Upper lobe of left lung (tissue), 6 donors: ENCODE results near the gene CLSTN2. TPM values are rescaled to one million over a fixed set of nuclear protein-coding genes. Genes with fewer than 3 reads are reported as not detected.

Experiments used
- ATAC-seq, 2 donors: fragments of 200-7000 bp; cut with Tn5 transposase; one replicate each; pipeline ENCODE4 v1.9.1; 2022; ENCODE audit warnings: mild to moderate bottlenecking in 2 of 2, moderate library complexity in 2 of 2; ENCODE audit not compliant: low FRiP score in 2 of 2
- DNase-seq, 2 donors: peaks; one replicate each; pipeline ENCODE4 v3.0.0-alpha.2; 2019 to 2020
- H3K27ac ChIP-seq, 4 donors: fragments of 200-600 bp; sonication (generic); one replicate each; pipeline ENCODE4 v1.5.1; 2016 to 2019
- H3K27me3 ChIP-seq, 4 donors: fragments of 200-600 bp; sonication (generic); one replicate each; pipeline ENCODE4 v1.5.1; 2017 to 2019
- H3K36me3 ChIP-seq, 4 donors: fragments of 200-600 bp; sonication (generic); one replicate each; pipeline ENCODE4 v1.5.1; 2016 to 2019
- H3K4me1 ChIP-seq, 4 donors: fragments of 200-600 bp; sonication (generic); one replicate each; pipeline ENCODE4 v1.5.1; 2018 to 2019
- H3K4me3 ChIP-seq, 4 donors: fragments of 200-600 bp; sonication (generic); one replicate each; pipeline ENCODE4 v1.5.1; 2017 to 2019; ENCODE audit warnings: mild to moderate bottlenecking in 2 of 4, moderate library complexity in 1 of 4
- H3K9me3 ChIP-seq, 4 donors: fragments of 200-600 bp; sonication (generic); one replicate each; pipeline ENCODE4 v1.5.1; 2018 to 2019
- CTCF ChIP-seq, 6 experiments: fragments of 450-650 bp in 4 of 6; fragments of 200-600 bp in 2 of 6; sonication (generic) in 2 of 6; IDR thresholded peaks; one replicate each; pipeline ENCODE4 v1.5.1; 2016 to 2019; ENCODE audit warnings: antibody characterized with exemption in 6 of 6
- EP300 ChIP-seq, 4 donors: sonication (generic); formaldehyde crosslinking; IDR thresholded peaks; one replicate each; pipeline ENCODE4 v1.5.1; 2017; ENCODE audit warnings: antibody characterized with exemption in 4 of 4, control low read depth in 2 of 4
- POLR2A ChIP-seq, 4 donors: fragments of 450-650 bp; IDR thresholded peaks; one replicate each; pipeline ENCODE4 v1.5.1; 2016 to 2017; ENCODE audit warnings: antibody characterized with exemption in 4 of 4, mild to moderate bottlenecking in 2 of 4
- POLR2AphosphoS5 ChIP-seq, 2 donors: sonication (generic); formaldehyde crosslinking; IDR thresholded peaks; one replicate each; pipeline ENCODE4 v1.5.1; 2017; ENCODE audit warnings: antibody characterized with exemption in 2 of 2
- WGBS, 2 donors: methylation state at CpG; one replicate each; pipeline ENCODE4 v1.1.5; 2017 to 2018; 5-methylcytosine and 5-hydroxymethylcytosine counted together
- total RNA-seq, 6 donors: library from RNA; depleted of rRNA in 4 of 6; stranded (reverse); fragments of >200 nt in 4 of 6; gene quantifications; one replicate each; pipeline versions ENCODE4 v1.1.0 to v1.2.1, GENCODE V29; 2016 to 2021
- donor health status: DM: no; HTN: no; CAD: no; lungs with moderate emphysema.
- donor health status: DM: no; HTN: yes; CAD: no; lungs with severe emphysema.

CLSTN2 gene
- total RNA-seq, 6 donors from 2014 or later: 1.0 to 4.3 (median 1.6) TPM

- TF ChIP-seq POLR2AphosphoS5 (IDR thresholded peaks at IDR 0.05) (no peak), EP300 (IDR thresholded peaks at IDR 0.05) (no peak), CTCF (IDR thresholded peaks at IDR 0.05) (no peak), POLR2A (IDR thresholded peaks at IDR 0.05) (no peak)
- H3K4me1 ChIP-seq: no peaks in the 10 kb centered on the region
- H3K27ac ChIP-seq: no peak overlapping the region
- H3K36me3 ChIP-seq: no peaks in the 10 kb centered on the region
- no peaks in the 10 kb centered on the region for H3K27me3 ChIP-seq
- DNase-seq (no peak), ATAC-seq (no peak)
- H3K4me3 ChIP-seq: no peak overlapping the region
- 50 to 66% methylated on average over 4 of the region's 4 CpGs for WGBS, 2 donors
- no peaks in the 10 kb centered on the region for H3K9me3 ChIP-seq
Observed at GRCh38 chr3:139957844-139958243, 22.9 kb downstream of the CLSTN2 start.

DNA sequence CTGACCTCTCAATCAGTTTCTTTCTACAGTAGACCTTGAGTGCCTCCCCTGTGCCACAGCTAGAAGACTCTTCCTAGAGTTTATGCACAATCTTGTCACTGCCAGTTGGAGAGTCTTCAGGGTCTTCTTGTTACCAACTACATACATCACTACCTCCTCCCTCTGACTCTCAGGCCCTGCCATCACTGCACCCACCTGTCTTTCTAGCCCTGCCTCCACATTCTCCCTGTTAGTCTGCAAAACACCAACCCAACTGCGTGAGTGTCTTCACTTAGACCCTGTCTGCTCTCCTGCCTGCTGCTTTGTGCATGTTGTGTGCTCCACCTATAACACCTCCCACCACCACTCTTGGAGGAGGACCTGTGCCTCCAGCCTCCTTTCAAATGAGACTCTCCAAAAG lies 34.4 kb downstream of the CLSTN2 start:
- ATAC-seq: no peak
- Histone ChIP-seq H3K4me3 (no peak overlapping the region), H3K9me3 (no peaks in the 10 kb centered on the region), H3K4me1 (no peaks in the 10 kb centered on the region), H3K27ac (no peak overlapping the region), H3K36me3 (no peaks in the 10 kb centered on the region), H3K27me3 (no peaks in the 10 kb centered on the region)
- WGBS, 2 donors: 80 to 90% methylated on average over 1 of the region's 1 CpG
- TF ChIP-seq EP300 (IDR thresholded peaks at IDR 0.05) (no peak), POLR2AphosphoS5 (IDR thresholded peaks at IDR 0.05) (no peak), CTCF (IDR thresholded peaks at IDR 0.05) (no peak), POLR2A (IDR thresholded peaks at IDR 0.05) (no peak)
- no peak for DNase-seq

DNA sequence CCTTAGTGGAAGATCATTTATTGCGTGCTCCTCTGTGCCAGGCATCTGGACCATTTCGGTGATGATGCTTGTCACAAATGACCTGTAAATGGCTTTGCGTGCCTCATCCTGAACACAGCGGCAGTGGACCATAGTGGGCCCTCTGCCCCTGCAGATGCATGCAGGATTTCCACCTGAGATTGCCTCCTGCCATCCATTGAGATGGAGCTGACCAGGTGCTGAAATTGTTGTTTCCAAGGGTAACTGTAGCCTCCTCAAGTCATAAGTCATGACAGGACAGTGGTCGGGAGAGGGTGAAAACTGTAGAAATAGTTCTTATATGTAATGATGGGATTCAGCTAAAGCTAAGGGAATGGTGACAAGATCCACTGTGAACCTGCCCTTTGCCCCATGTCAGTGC lies 35.5 kb downstream of the CLSTN2 start:
- H3K4me3 ChIP-seq: no peak overlapping the region
- no peaks in the 10 kb centered on the region for H3K9me3 ChIP-seq
- DNase-seq: no peak
- H3K27me3 ChIP-seq: no peaks in the 10 kb centered on the region
- no peaks in the 10 kb centered on the region for H3K36me3 ChIP-seq
- 81 to 90% methylated on average over 2 to 5 of the region's 5 CpGs for WGBS, 2 donors
- no peak for ATAC-seq
- H3K4me1 ChIP-seq: no peaks in the 10 kb centered on the region
- H3K27ac ChIP-seq: no peak overlapping the region
- TF ChIP-seq POLR2A (IDR thresholded peaks at IDR 0.05) (no peak), POLR2AphosphoS5 (IDR thresholded peaks at IDR 0.05) (no peak), CTCF (IDR thresholded peaks at IDR 0.05) (no peak), EP300 (IDR thresholded peaks at IDR 0.05) (no peak)

- no peaks in the 10 kb centered on the region for H3K9me3 ChIP-seq
- TF ChIP-seq POLR2A (IDR thresholded peaks at IDR 0.05) (no peak), CTCF (IDR thresholded peaks at IDR 0.05) (no peak), POLR2AphosphoS5 (IDR thresholded peaks at IDR 0.05) (no peak), EP300 (IDR thresholded peaks at IDR 0.05) (no peak)
- DNase-seq (no peak), ATAC-seq (no peak)
- H3K36me3 ChIP-seq: no peaks in the 10 kb centered on the region
- H3K4me1 ChIP-seq: no peaks in the 10 kb centered on the region
- H3K27ac ChIP-seq: no peak overlapping the region
- no peaks in the 10 kb centered on the region for H3K27me3 ChIP-seq
- whole genome bisulfite sequencing, 2 donors: 78 to 81% methylated on average over 2 of the region's 2 CpGs
- H3K4me3 ChIP-seq: no peak overlapping the region
Observed at GRCh38 chr3:139974809-139975425, 39.9 kb downstream of the CLSTN2 start.
